ENCODE measurements around the gene ANKS1B.

DNA sequence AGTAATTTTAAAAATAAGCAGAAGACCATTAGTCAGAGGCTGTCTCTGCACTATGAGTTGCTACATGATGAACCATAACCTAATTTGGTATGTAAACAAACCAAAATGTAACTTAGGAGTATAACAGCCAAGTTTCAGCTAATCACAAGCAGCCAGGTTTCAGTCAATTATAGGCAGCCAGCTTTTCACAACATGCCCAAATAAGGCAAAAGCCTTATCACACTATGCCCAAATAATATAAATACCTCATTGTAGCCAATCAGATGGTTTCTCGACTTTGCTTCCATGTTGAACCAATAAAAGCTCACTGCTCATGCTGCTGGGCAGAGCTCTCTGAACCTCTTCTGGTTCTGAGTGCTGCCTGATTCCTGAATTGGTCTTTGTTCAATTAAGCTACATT, 298.6 kb downstream of the ANKS1B start:
- TF ChIP-seq POLR2A (IDR thresholded peaks at IDR 0.05) = no peak
- TF ChIP-seq, protein P1, sequence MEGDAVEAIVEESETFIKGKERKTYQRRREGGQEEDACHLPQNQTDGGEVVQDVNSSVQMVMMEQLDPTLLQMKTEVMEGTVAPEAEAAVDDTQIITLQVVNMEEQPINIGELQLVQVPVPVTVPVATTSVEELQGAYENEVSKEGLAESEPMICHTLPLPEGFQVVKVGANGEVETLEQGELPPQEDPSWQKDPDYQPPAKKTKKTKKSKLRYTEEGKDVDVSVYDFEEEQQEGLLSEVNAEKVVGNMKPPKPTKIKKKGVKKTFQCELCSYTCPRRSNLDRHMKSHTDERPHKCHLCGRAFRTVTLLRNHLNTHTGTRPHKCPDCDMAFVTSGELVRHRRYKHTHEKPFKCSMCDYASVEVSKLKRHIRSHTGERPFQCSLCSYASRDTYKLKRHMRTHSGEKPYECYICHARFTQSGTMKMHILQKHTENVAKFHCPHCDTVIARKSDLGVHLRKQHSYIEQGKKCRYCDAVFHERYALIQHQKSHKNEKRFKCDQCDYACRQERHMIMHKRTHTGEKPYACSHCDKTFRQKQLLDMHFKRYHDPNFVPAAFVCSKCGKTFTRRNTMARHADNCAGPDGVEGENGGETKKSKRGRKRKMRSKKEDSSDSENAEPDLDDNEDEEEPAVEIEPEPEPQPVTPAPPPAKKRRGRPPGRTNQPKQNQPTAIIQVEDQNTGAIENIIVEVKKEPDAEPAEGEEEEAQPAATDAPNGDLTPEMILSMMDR (IDR thresholded peaks at IDR 0.05) = no peak
